Memory B cell (primary cell): ENCODE results near the gene PRRT4.

Experiments
- ATAC-seq: fragments of 150-1000 bp; cut with Tn5 transposase; 2 replicates; pipeline ENCODE4 v1.10.0; 2021; ENCODE audit warnings: low read depth, mild to moderate bottlenecking, moderate library complexity
- DNase-seq, 2 donors: peaks; one replicate each; pipeline ENCODE4 v3.0.0; 2022; ENCODE audit warnings: low spot score in 2 of 2
- H3K27ac Mint-ChIP-seq: one replicate; pipeline ENCODE4 v1.8.0; 2022; ENCODE audit warnings: mild to moderate bottlenecking, moderate library complexity, mixed read lengths
- H3K27me3 Mint-ChIP-seq: one replicate; pipeline ENCODE4 v1.8.0; 2022; ENCODE audit warnings: mixed read lengths
- H3K36me3 Mint-ChIP-seq: one replicate; pipeline ENCODE4 v1.8.0; 2022; ENCODE audit warnings: mild to moderate bottlenecking, mixed read lengths
- H3K4me1 Mint-ChIP-seq: one replicate; pipeline ENCODE4 v1.8.0; 2022; ENCODE audit warnings: mixed read lengths
- H3K4me3 Mint-ChIP-seq: one replicate; pipeline ENCODE4 v1.8.0; 2022; ENCODE audit warnings: mild to moderate bottlenecking, moderate library complexity, mixed read lengths
- H3K9me3 Mint-ChIP-seq: one replicate; pipeline ENCODE4 v1.8.0; 2022; ENCODE audit warnings: mixed read lengths

Gene PRRT4

GRCh38 chr7:128402356-128402755, 40.9 kb upstream of the PRRT4 start:
- no peaks in the 10 kb centered on the region for H3K27me3 Mint-ChIP-seq
- no peaks in the 10 kb centered on the region for H3K9me3 Mint-ChIP-seq
- ATAC-seq (no peak), DNase-seq (no peak)
- peaks cover 18% of the 10 kb centered on the region for H3K4me1 Mint-ChIP-seq
- H3K36me3 Mint-ChIP-seq = peaks cover 9% of the 10 kb centered on the region
- no peak overlapping the region for H3K27ac Mint-ChIP-seq
- H3K4me3 Mint-ChIP-seq = no peak overlapping the region

DNA sequence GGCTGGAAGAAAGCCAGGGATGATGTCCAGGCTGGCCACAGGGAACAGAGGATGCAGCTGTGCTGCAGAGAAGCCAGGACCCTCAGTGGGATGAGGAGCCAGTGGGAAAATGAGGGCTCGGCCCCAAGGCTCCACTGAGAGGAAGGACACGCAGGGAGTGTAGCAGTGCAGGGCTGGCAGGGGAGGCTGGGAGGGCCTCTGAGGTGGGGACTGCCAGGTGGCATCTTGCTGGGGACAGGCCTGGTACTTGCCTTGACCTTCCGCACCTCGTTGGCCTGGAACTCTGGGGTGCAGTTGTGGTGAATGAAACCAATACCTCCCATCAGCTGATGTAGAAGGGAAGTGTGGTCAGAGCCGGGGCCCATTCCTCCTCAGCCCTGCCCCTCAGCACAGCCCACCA, 39.1 kb upstream of the PRRT4 start:
- Mint-ChIP-seq H3K9me3 (no peaks in the 10 kb centered on the region), H3K27ac (no peak overlapping the region), H3K36me3 (peaks cover 12% of the 10 kb centered on the region), H3K27me3 (no peaks in the 10 kb centered on the region), H3K4me3 (no peak overlapping the region), H3K4me1 (peaks cover 9% of the 10 kb centered on the region)
- ATAC-seq = no peak
- DNase-seq = no peak

DNA sequence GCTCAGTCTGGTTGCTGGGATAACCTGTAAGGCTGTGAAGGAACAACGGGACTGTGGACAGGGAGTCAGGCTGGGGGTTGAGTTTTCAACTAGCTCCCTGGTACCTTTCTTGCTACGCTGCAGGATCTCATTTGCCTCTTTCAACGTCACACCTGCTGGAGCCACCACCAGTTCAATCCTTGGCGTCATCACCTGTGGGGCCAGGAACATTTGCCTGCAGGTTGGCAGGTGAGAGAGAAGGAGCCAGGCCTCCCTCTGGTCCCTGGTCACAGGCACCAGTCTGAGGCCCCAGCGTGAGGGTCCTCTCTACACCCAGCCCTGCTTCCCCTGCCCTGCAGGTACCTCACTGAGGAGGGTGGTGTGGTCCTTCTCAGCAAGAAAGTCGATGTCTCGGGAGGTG, 38.5 kb upstream of the PRRT4 start:
- Mint-ChIP-seq H3K36me3 (peaks cover 12% of the 10 kb centered on the region), H3K27ac (no peak overlapping the region), H3K4me3 (no peak overlapping the region), H3K9me3 (no peaks in the 10 kb centered on the region), H3K4me1 (peaks cover 8% of the 10 kb centered on the region), H3K27me3 (no peaks in the 10 kb centered on the region)
- ATAC-seq (no peak), DNase-seq (no peak)

GRCh38 chr7:128398841-128399135, 37.3 kb upstream of the PRRT4 start:
- H3K4me1 Mint-ChIP-seq = no peaks in the 10 kb centered on the region
- no peaks in the 10 kb centered on the region for H3K9me3 Mint-ChIP-seq
- no peak for DNase-seq
- no peaks in the 10 kb centered on the region for H3K27me3 Mint-ChIP-seq
- no peak for ATAC-seq
- H3K27ac Mint-ChIP-seq = no peak overlapping the region
- no peak overlapping the region for H3K4me3 Mint-ChIP-seq
- peaks cover 12% of the 10 kb centered on the region for H3K36me3 Mint-ChIP-seq

DNA sequence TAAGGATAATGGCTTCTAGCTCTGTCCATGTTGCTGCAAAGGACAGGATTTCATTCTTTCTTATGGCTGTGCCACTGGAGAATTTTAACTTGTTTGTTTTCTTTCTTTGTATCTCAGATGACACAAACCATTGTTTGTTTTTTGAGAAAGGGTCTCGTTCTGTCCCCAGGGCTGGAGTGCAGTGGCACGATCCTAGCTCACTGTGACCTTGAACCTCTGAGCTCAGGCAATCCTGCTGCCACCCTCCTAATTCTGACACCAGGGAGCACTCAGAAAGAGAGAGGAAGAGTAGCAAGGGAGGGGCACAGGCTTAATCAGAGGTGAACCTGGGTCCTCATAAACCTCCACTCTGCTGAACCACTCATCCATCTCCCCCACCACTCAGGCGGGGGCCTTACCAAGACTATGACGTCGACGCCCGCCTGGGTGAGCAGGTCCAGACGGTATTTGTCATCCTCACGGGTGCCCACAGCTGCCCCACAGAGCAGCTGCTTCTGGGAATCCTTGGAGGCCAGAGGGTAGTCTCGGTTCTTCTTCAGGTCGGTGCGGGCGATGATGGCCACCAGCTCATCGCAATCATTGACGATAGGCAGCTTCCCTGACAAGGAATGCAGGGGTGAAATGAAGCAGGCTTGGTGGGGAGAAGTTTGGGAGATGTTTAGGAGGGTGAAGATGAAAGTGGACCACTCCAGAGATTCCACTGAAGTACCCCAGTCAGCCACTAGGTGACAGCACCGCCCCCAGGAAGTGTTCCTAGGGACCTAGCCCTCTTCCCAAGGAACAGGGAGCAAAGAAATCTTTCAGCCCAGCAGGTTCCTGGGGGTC, 36.7 kb upstream of the PRRT4 start:
- no peak overlapping the region for H3K27ac Mint-ChIP-seq
- peak; percentile 29 to 41 for DNase-seq
- no peak for ATAC-seq
- H3K4me1 Mint-ChIP-seq = no peaks in the 10 kb centered on the region
- no peaks in the 10 kb centered on the region for H3K9me3 Mint-ChIP-seq
- H3K36me3 Mint-ChIP-seq = peaks cover 12% of the 10 kb centered on the region
- H3K4me3 Mint-ChIP-seq = no peak overlapping the region
- H3K27me3 Mint-ChIP-seq = no peaks in the 10 kb centered on the region

DNA sequence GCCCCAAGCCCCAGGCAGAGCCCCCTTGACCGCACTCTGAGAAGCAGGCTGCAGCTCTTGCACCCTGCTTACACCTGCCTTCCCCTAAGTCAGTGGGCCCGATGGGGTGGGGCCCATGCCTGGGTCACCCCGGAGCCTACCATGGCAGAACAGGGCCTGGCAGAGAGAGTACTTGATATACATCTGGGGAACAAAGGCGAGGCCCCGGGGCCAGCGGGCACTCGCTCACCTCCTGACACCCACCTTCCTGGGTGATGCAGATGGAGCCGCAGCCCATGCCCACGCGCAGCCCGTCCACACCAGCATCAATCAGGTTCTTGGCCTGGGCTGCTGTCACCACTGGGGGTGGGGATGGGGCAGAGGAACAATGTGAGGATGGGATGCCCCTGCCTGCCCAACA, 34.9 kb upstream of the PRRT4 start:
- no peak overlapping the region for H3K4me3 Mint-ChIP-seq
- peaks cover 12% of the 10 kb centered on the region for H3K36me3 Mint-ChIP-seq
- no peak for DNase-seq

DNA sequence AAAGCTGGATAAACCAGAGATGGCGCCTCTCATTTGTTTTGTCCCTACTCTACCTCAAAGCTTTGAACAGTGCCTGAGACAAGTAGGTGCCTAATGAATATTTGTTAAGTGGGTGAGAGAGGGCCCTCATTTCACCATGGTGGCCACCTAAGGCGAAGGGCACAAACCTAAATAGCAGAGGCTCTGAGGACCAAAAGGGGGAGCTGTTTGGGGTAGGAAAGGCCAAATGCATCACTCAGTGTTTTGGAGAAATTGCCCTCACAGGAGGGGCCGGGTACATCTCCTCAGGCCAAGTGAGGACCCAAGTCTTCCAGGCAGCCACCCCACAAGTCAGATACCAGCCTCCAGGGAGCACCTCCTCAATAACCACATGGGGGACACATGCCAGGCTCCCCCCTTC, 34.3 kb upstream of the PRRT4 start:
- no peak overlapping the region for H3K4me3 Mint-ChIP-seq
- no peak overlapping the region for H3K27ac Mint-ChIP-seq
- DNase-seq = no peak
- H3K27me3 Mint-ChIP-seq = no peaks in the 10 kb centered on the region
- peaks cover 12% of the 10 kb centered on the region for H3K36me3 Mint-ChIP-seq
- no peaks in the 10 kb centered on the region for H3K9me3 Mint-ChIP-seq
- no peaks in the 10 kb centered on the region for H3K4me1 Mint-ChIP-seq
- ATAC-seq = no peak

More for the DNA sequence above, 34.9 kb upstream of the PRRT4 start:
- ATAC-seq = no peak
- no peaks in the 10 kb centered on the region for H3K4me1 Mint-ChIP-seq
- no peak overlapping the region for H3K27ac Mint-ChIP-seq
- H3K9me3 Mint-ChIP-seq = no peaks in the 10 kb centered on the region
- H3K27me3 Mint-ChIP-seq = no peaks in the 10 kb centered on the region

DNA sequence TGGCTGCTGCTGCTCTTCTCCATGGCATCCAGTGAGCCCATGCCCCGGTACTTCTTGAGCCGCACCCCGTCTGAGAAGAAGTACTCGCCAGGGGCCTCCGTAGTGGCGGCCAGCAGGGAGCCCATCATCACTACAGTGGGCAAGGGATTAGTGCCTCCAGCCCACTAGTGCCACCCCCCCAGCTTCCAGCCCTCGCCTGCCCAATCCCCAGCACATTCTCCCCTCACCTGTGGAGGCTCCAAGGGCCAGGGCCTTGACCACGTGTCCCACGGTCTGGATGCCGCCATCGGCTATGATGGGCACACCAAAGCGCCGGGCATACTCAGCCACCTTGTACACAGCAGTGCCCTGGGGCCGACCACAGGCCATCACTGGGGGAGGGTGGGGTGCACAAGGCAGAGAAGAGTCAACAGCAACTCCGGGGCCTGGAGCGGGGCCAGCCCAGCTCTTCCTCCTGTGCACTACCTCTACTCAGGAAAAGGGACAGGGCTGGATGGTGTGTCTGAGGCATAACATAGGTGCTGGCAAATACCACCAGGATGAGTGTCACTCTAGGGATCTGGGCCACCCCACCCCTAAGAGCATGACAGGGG, 33.5 kb upstream of the PRRT4 start:
- DNase-seq (no peak), ATAC-seq (no peak)
- Mint-ChIP-seq H3K9me3 (no peaks in the 10 kb centered on the region), H3K27ac (no peak overlapping the region), H3K4me3 (no peak overlapping the region), H3K4me1 (no peaks in the 10 kb centered on the region), H3K27me3 (no peaks in the 10 kb centered on the region), H3K36me3 (peaks cover 6% of the 10 kb centered on the region)

DNA sequence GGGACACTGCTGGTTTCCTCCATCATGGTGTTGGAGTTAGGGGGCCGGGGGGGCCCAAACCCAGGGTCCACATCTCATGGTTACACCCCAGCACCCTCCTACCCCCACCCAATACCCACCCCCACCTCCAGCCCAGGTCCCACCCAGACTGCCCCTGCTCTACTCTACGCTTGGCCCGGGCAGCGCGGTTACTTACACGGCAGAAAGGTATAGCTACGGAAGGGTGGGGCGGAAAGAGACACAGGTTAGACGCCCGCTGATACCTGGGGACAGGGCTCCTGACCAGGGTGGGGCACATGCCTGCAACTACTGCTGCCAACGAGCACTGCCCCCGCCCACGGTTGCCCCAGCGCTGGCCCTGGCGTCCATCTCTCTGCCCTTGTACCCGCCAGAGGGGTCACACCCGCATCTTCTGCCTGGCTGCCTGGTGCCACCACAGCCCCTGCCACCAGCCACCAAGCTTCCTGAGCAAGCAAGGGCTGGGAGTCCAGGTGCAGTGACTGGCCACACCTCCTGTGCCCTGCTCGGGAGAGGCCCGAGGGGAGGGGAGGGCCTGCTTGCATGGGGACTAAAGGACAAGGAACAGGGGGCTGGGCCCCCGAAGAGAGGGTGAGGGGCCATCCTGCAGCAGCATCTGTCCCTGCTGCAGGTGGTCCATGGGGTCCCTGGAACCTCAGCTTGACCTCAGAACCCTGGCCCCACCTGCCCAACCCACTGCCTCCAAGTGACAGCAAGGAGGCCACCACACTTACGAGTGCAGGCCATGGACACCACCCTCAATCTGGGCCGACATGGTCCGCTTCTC, 32.2 kb upstream of the PRRT4 start:
- no peak for DNase-seq
- Mint-ChIP-seq H3K27me3 (no peaks in the 10 kb centered on the region), H3K36me3 (peaks cover 6% of the 10 kb centered on the region), H3K4me3 (no peak overlapping the region), H3K9me3 (no peaks in the 10 kb centered on the region), H3K27ac (no peak overlapping the region), H3K4me1 (no peaks in the 10 kb centered on the region)
- no peak for ATAC-seq

- no peak overlapping the region for H3K27ac Mint-ChIP-seq
- no peak for ATAC-seq
- peaks cover 4% of the 10 kb centered on the region for H3K4me1 Mint-ChIP-seq
- H3K4me3 Mint-ChIP-seq = no peak overlapping the region
- no peaks in the 10 kb centered on the region for H3K9me3 Mint-ChIP-seq
- no peak for DNase-seq
- H3K36me3 Mint-ChIP-seq = peaks cover 4% of the 10 kb centered on the region
- no peaks in the 10 kb centered on the region for H3K27me3 Mint-ChIP-seq
Measured at GRCh38 chr7:128392446-128393327, 31.2 kb upstream of the PRRT4 start.

- Mint-ChIP-seq H3K4me3 (no peak overlapping the region), H3K4me1 (peaks cover 6% of the 10 kb centered on the region), H3K27ac (no peak overlapping the region), H3K27me3 (no peaks in the 10 kb centered on the region), H3K9me3 (no peaks in the 10 kb centered on the region), H3K36me3 (peaks cover 4% of the 10 kb centered on the region)
- no peak for DNase-seq
- ATAC-seq = no peak
Measured at GRCh38 chr7:128391805-128392204, 30.3 kb upstream of the PRRT4 start.

DNA sequence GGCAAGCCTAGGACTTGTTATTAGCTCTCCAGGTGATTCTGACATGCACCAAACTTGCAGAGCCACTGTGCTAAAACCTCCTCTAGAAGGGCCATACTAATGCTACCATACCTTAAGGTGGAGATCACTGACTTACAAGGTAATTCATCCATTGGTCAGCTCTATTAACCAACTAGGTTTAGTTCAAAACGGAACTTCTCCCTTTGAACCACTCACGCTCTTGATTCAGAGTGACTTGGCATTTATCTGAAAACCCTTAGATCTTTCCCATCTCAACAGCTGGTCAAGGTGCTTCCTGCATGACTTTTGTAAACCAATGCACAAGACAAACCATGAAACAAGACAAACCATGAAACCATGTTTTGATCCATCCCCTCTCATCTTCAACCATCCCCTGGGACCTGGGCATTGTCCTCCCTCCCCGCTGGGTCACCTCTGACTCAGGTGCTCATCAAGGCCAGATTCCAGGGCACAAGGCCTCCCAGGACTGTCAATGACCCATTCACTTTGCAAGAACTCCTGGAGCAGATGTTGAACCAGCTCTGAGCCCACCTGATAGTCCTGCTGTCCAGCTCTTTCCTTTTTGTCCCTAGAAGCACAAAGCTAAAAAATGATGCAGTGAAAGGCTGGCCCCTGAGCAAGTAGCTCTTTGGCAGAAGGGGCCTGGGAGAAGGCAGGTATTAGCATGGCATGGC, 29.5 kb upstream of the PRRT4 start:
- Mint-ChIP-seq H3K4me3 (no peak overlapping the region), H3K27me3 (no peaks in the 10 kb centered on the region), H3K27ac (no peak overlapping the region), H3K36me3 (no peaks in the 10 kb centered on the region), H3K4me1 (peaks cover 6% of the 10 kb centered on the region), H3K9me3 (no peaks in the 10 kb centered on the region)
- DNase-seq (no peak), ATAC-seq (no peak)

DNA sequence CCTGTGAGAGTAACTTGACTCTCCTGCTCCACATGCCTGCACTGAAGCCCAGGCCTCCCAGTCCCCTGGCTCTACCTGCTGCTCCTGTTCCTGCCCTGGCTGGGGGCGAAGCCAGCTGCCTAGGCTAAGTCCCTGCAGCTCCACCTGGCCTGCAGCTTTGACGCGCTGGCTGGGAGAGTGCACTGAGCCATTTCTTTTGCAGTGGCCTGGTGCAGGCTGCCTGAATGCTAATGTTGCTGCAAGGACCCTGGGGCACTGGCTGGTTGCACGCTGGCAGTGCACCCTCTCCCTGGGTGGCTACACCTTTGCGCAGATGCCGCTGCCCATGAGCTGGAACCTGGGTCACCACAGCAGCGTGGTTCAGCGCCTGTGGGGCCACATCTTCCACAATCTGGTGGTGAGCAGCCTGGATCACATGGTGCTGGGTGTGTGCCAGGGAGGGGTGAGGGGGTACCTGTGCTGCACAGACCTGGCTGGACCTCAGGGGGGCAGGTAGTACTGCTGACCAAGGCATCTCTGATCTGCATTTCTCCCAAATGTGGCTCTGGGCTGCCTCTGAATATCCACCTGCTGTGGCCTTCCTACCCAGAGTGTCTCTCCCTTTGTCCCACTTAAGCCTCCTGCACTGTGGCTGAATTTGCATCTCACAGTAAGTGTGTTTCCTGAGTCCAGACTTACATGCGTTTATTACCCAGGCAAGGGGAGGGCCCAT, 28.3 kb upstream of the PRRT4 start:
- no peaks in the 10 kb centered on the region for H3K27me3 Mint-ChIP-seq
- ATAC-seq (no peak), DNase-seq (no peak)
- peaks cover 6% of the 10 kb centered on the region for H3K4me1 Mint-ChIP-seq
- H3K27ac Mint-ChIP-seq = no peak overlapping the region
- H3K36me3 Mint-ChIP-seq = no peaks in the 10 kb centered on the region
- H3K4me3 Mint-ChIP-seq = no peak overlapping the region
- H3K9me3 Mint-ChIP-seq = no peaks in the 10 kb centered on the region
